Activated T-helper 1 cell treated with anti-CD3 and anti-CD28 coated beads, Interleukin-12 subunit alpha, Interleukin-12 subunit beta, Interleukin-2, Interleukin-4 antibody, amounts not matched to agents 30 ng/mL and 10 ng/mL and 1 ng/mL, durations not matched to agents 14 hours and 24 hours and 36 hours (primary cell): ENCODE results near the gene CYP2W1. TPM values are rescaled to one million over a fixed set of nuclear protein-coding genes. Genes with fewer than 3 reads are reported as not detected.

Experiments used
- DNase-seq: peaks from one replicate; pipeline ENCODE4 v3.0.0; 2021; ENCODE audit warnings: low spot score
- H3K27ac Mint-ChIP-seq: one replicate; pipeline ENCODE4 v1.8.0; 2021; ENCODE audit warnings: mild to moderate bottlenecking, mixed read lengths
- H3K27me3 Mint-ChIP-seq: one replicate; pipeline ENCODE4 v1.8.0; 2022; ENCODE audit warnings: mild to moderate bottlenecking, moderate library complexity, mixed read lengths; ENCODE audit not compliant: insufficient read depth
- H3K36me3 Mint-ChIP-seq: one replicate; pipeline ENCODE4 v1.8.0; 2021; ENCODE audit warnings: low read depth, mixed read lengths
- H3K4me1 Mint-ChIP-seq: one replicate; pipeline ENCODE4 v1.8.0; 2021; ENCODE audit warnings: low read depth, mixed read lengths
- H3K4me3 Mint-ChIP-seq: one replicate; pipeline ENCODE4 v1.8.0; 2021; ENCODE audit warnings: mild to moderate bottlenecking, moderate library complexity, mixed read lengths
- H3K9me3 Mint-ChIP-seq: one replicate; pipeline ENCODE4 v1.8.0; 2021; ENCODE audit warnings: mixed read lengths
- intact Hi-C: fragments of 100-400 bp; cut with micrococcal nuclease; formaldehyde crosslinking; loops from one replicate; pipeline ENCODE4 v1.15.1; 2024
- total RNA-seq: library from RNA; stranded (reverse); gene quantifications from 2 replicates; pipeline ENCODE4 v1.2.3, GENCODE V29; 2022

The CYP2W1 gene
- total RNA-seq, 1 donor from 2014 or later = not detected

GRCh38 chr7:1017586-1018333, 34.8 kb downstream of the CYP2W1 start:
- no peak for DNase-seq
- no peak overlapping the region for H3K4me3 Mint-ChIP-seq
- no peak overlapping the region for H3K27ac Mint-ChIP-seq
- H3K9me3 Mint-ChIP-seq = no peaks in the 10 kb centered on the region
- intact Hi-C loops = no loop called here
- H3K27me3 Mint-ChIP-seq = no peaks in the 10 kb centered on the region
- peaks cover 5% of the 10 kb centered on the region for H3K4me1 Mint-ChIP-seq
- H3K36me3 Mint-ChIP-seq = peaks cover 9% of the 10 kb centered on the region

GRCh38 chr7:1018334-1018695, 35.3 kb downstream of the CYP2W1 start:
- peaks cover 5% of the 10 kb centered on the region for H3K4me1 Mint-ChIP-seq
- no peak for DNase-seq
- H3K27ac Mint-ChIP-seq = no peak overlapping the region
- intact Hi-C loops = no loop called here
- peaks cover 9% of the 10 kb centered on the region for H3K36me3 Mint-ChIP-seq
- H3K4me3 Mint-ChIP-seq = no peak overlapping the region
- H3K9me3 Mint-ChIP-seq = no peaks in the 10 kb centered on the region
- H3K27me3 Mint-ChIP-seq = no peaks in the 10 kb centered on the region

GRCh38 chr7:1019255-1019785, 36.3 kb downstream of the CYP2W1 start:
- DNase-seq = no peak
- Mint-ChIP-seq H3K36me3 (peaks cover 9% of the 10 kb centered on the region), H3K9me3 (no peaks in the 10 kb centered on the region), H3K4me3 (no peak overlapping the region), H3K4me1 (peaks cover 5% of the 10 kb centered on the region), H3K27ac (no peak overlapping the region), H3K27me3 (no peaks in the 10 kb centered on the region)
- intact Hi-C loops = no loop called here

- H3K27me3 Mint-ChIP-seq = no peaks in the 10 kb centered on the region
- intact Hi-C loops = no loop called here
- H3K4me3 Mint-ChIP-seq = no peak overlapping the region
- DNase-seq = no peak
- peaks cover 5% of the 10 kb centered on the region for H3K4me1 Mint-ChIP-seq
- no peaks in the 10 kb centered on the region for H3K9me3 Mint-ChIP-seq
- peaks cover 9% of the 10 kb centered on the region for H3K36me3 Mint-ChIP-seq
- H3K27ac Mint-ChIP-seq = no peak overlapping the region
Observed at GRCh38 chr7:1019789-1020610, 37.0 kb downstream of the CYP2W1 start.

GRCh38 chr7:1020849-1021251, 37.9 kb downstream of the CYP2W1 start:
- Mint-ChIP-seq H3K36me3 (peaks cover 9% of the 10 kb centered on the region), H3K4me1 (peaks cover 5% of the 10 kb centered on the region), H3K27ac (no peak overlapping the region), H3K27me3 (no peaks in the 10 kb centered on the region), H3K4me3 (no peak overlapping the region), H3K9me3 (no peaks in the 10 kb centered on the region)
- intact Hi-C loops = no loop called here
- DNase-seq = no peak

GRCh38 chr7:1021366-1021765, 38.4 kb downstream of the CYP2W1 start:
- Mint-ChIP-seq H3K36me3 (peaks cover 9% of the 10 kb centered on the region), H3K4me1 (peaks cover 5% of the 10 kb centered on the region), H3K4me3 (no peak overlapping the region), H3K27me3 (no peaks in the 10 kb centered on the region), H3K27ac (no peak overlapping the region), H3K9me3 (no peaks in the 10 kb centered on the region)
- intact Hi-C loops = no loop called here
- DNase-seq = no peak

GRCh38 chr7:1021931-1022330, 39.0 kb downstream of the CYP2W1 start:
- Mint-ChIP-seq H3K27ac (no peak overlapping the region), H3K36me3 (peaks cover 9% of the 10 kb centered on the region), H3K4me1 (peaks cover 9% of the 10 kb centered on the region), H3K9me3 (no peaks in the 10 kb centered on the region), H3K4me3 (no peak overlapping the region), H3K27me3 (no peaks in the 10 kb centered on the region)
- intact Hi-C loops = no loop called here
- DNase-seq = no peak

- no peak for DNase-seq
- H3K27ac Mint-ChIP-seq = no peak overlapping the region
- H3K4me3 Mint-ChIP-seq = no peak overlapping the region
- peaks cover 9% of the 10 kb centered on the region for H3K36me3 Mint-ChIP-seq
- no peaks in the 10 kb centered on the region for H3K27me3 Mint-ChIP-seq
- peaks cover 10% of the 10 kb centered on the region for H3K4me1 Mint-ChIP-seq
- intact Hi-C loops = no loop called here
- H3K9me3 Mint-ChIP-seq = no peaks in the 10 kb centered on the region
Observed at GRCh38 chr7:1022356-1022755, 39.4 kb downstream of the CYP2W1 start.

GRCh38 chr7:1022801-1023465, 40.0 kb downstream of the CYP2W1 start:
- H3K27ac Mint-ChIP-seq = no peak overlapping the region
- peaks cover 8% of the 10 kb centered on the region for H3K4me1 Mint-ChIP-seq
- peaks cover 9% of the 10 kb centered on the region for H3K36me3 Mint-ChIP-seq
- H3K27me3 Mint-ChIP-seq = no peaks in the 10 kb centered on the region
- DNase-seq = no peak
- intact Hi-C loops = no loop called here
- no peak overlapping the region for H3K4me3 Mint-ChIP-seq
- no peaks in the 10 kb centered on the region for H3K9me3 Mint-ChIP-seq

GRCh38 chr7:1024331-1024841, 41.4 kb downstream of the CYP2W1 start:
- peaks cover 7% of the 10 kb centered on the region for H3K36me3 Mint-ChIP-seq
- H3K4me3 Mint-ChIP-seq = no peak overlapping the region
- no peaks in the 10 kb centered on the region for H3K27me3 Mint-ChIP-seq
- H3K9me3 Mint-ChIP-seq = no peaks in the 10 kb centered on the region
- intact Hi-C loops = no loop called here
- H3K4me1 Mint-ChIP-seq = peaks cover 11% of the 10 kb centered on the region
- DNase-seq = no peak
- no peak overlapping the region for H3K27ac Mint-ChIP-seq

- H3K4me1 Mint-ChIP-seq = peaks cover 17% of the 10 kb centered on the region
- no peaks in the 10 kb centered on the region for H3K9me3 Mint-ChIP-seq
- peaks cover 7% of the 10 kb centered on the region for H3K36me3 Mint-ChIP-seq
- H3K4me3 Mint-ChIP-seq = no peak overlapping the region
- DNase-seq = no peak
- no peaks in the 10 kb centered on the region for H3K27me3 Mint-ChIP-seq
- H3K27ac Mint-ChIP-seq = no peak overlapping the region
- intact Hi-C loops = no loop called here
Observed at GRCh38 chr7:1024876-1025742, 42.1 kb downstream of the CYP2W1 start.
